Measurements from ENCODE around the gene PIP5K1C.
"Not testable (repeated sequence)": the region's sequence is repeated elsewhere in the genome, so short reads cannot be mapped to it uniquely, and the experiment has no call there.

The PIP5K1C gene

DNA sequence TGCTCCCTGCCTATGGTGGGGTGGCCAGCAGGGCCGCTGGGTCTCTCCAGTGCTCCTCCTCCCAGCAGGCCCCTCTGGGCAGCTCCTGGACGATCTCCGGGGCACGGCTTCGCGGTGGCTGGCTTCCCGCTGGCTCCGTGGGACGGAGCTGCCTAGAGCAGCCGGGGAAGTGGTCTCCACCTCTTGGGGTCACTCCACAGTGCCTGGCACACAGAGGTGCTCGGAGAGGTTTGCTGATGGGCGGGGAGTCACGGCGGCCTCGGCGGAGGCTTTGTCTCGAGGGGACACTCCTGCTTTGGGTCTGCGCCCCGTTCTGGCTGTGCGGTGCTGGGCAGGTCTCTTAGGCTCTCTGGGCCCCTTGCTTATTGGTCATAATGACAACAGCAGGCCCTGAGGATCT lies 63.8 kb downstream of the PIP5K1C start:
- no peak overlapping the region for H3K4me3 ChIP-seq (ENCODE audit: low read depth, low read length)
- no peak for DNase-seq (ENCODE audit: low read depth)
- TF ChIP-seq, protein P1, sequence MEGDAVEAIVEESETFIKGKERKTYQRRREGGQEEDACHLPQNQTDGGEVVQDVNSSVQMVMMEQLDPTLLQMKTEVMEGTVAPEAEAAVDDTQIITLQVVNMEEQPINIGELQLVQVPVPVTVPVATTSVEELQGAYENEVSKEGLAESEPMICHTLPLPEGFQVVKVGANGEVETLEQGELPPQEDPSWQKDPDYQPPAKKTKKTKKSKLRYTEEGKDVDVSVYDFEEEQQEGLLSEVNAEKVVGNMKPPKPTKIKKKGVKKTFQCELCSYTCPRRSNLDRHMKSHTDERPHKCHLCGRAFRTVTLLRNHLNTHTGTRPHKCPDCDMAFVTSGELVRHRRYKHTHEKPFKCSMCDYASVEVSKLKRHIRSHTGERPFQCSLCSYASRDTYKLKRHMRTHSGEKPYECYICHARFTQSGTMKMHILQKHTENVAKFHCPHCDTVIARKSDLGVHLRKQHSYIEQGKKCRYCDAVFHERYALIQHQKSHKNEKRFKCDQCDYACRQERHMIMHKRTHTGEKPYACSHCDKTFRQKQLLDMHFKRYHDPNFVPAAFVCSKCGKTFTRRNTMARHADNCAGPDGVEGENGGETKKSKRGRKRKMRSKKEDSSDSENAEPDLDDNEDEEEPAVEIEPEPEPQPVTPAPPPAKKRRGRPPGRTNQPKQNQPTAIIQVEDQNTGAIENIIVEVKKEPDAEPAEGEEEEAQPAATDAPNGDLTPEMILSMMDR (IDR thresholded peaks at IDR 0.05; ENCODE audit: control insufficient read depth, extremely low read depth, insufficient read depth): no peak

DNA sequence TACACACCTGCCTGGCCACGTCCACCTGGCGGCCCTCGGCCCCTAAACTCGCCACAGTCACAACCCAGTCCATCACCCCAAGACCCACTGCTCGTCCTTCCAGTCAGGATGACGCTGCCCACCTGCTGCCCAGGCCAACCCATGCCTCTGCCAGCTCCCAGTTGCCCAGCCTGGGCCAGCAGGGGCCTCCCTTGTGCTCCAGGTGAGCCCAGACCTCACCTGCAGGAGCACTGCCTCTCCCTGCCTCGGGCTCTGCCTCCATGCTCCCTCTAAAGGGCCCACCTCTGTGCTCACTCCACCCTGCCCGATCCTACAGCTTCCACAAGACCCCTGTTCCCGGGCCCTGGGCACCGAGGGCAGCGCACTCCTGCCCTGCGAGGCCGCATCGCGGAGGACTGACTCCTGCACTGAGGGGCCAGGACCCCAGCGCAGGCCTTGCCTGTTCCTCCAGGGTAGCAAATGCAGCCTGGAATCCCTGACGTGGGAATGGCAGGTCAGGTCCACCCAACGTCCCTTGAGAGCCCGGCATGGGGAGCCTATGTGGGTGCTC lies 65.7 kb downstream of the PIP5K1C start:
- no peak overlapping the region for H3K4me3 ChIP-seq (ENCODE audit: low read depth, low read length)
- TF ChIP-seq, protein P1 (IDR thresholded peaks at IDR 0.05; ENCODE audit: control insufficient read depth, extremely low read depth, insufficient read depth): no peak
- no peak for DNase-seq (ENCODE audit: low read depth)

DNA sequence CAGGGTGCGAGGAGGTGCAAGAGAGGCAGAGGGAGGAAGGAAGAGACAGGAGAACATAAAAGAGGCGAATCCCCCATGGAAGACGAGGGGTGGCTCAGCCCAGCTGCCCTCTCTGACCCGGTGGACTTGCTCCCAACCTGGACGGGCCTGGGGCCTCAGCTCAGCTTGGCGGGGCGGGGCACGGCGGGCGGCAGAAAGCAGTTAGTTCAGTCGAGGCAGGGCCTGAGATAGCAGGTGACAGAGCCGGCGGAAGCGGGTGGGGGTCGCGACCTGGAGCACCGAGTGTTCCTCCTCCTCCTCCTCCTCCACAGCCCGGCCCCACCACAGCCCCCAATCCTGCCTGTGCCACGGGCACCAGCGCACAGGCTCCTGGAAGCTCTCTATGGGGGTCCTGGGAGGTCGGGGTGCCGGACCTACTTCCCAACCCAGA lies 66.7 kb downstream of the PIP5K1C start:
- no peak for DNase-seq (ENCODE audit: low read depth)
- TF ChIP-seq, protein P1 (IDR thresholded peaks at IDR 0.05; ENCODE audit: control insufficient read depth, extremely low read depth, insufficient read depth): no peak
- no peak overlapping the region for H3K4me3 ChIP-seq (ENCODE audit: low read depth, low read length)

DNA sequence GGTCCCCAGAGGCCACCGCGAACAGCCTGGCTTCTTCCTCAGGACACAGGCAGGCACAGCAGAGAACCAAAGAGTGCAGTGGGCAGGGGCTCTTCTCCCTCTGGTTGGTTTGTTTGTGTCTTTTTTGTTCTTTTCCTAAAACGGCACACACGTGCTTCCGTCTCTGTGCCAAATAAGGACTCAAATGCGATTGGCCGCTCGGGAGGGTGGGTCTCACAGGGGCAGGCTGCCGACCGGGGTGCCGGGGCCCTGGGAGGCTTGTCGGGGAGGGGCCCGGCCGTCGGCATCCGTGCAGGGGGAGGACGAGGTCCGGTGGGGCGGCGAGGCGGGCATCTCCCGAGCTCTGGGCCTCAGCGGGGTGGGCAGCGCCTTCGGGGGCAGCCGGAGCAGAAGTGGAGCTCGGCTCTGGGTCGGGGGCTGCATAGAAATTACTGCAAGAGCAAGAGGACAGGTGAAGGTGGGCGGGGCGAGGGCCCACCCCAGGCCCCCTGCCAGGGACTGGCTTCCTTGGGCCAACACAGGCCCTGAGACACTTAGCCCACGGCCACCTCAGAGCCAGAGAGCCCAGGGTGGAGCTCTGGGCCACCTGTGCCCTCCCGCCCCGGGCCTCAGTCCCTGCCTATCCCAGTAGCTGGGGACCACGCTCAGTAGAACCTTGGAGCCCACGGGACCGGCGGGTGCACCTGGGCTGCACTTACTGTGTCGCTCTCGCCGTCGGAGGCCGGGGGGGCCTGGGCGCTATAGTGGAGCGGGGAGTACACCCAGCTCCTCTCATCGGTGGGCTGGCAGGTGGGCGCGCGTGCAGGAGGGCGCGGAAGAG lies 67.3 kb downstream of the PIP5K1C start:
- no peak for DNase-seq (ENCODE audit: low read depth)
- no peak overlapping the region for H3K4me3 ChIP-seq (ENCODE audit: low read depth, low read length)
- TF ChIP-seq, protein P1 (IDR thresholded peaks at IDR 0.05; ENCODE audit: control insufficient read depth, extremely low read depth, insufficient read depth): no peak

DNA sequence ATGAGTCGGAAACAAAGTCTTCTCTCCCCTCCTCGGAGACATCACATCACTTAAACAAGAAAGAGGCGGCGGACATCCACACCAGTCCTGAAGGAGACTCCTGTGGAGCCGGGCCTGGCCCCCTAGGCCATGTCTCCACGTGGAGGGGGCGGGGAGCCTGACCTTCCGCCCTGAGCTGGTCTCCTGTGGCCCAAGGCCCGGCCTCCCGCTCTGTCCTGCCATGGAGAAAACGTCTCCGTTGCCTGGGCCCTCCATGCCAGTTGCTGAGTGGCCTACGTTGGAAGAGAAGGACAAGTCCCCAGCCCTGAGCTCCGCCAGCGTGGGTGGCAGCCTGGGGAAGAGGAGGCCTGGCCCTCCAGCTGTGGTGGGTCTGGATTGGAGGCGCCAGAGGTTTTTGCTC lies 68.2 kb downstream of the PIP5K1C start:
- TF ChIP-seq, protein P1 (IDR thresholded peaks at IDR 0.05; ENCODE audit: control insufficient read depth, extremely low read depth, insufficient read depth): no peak
- no peak overlapping the region for H3K4me3 ChIP-seq (ENCODE audit: low read depth, low read length)
- no peak for DNase-seq (ENCODE audit: low read depth)

DNA sequence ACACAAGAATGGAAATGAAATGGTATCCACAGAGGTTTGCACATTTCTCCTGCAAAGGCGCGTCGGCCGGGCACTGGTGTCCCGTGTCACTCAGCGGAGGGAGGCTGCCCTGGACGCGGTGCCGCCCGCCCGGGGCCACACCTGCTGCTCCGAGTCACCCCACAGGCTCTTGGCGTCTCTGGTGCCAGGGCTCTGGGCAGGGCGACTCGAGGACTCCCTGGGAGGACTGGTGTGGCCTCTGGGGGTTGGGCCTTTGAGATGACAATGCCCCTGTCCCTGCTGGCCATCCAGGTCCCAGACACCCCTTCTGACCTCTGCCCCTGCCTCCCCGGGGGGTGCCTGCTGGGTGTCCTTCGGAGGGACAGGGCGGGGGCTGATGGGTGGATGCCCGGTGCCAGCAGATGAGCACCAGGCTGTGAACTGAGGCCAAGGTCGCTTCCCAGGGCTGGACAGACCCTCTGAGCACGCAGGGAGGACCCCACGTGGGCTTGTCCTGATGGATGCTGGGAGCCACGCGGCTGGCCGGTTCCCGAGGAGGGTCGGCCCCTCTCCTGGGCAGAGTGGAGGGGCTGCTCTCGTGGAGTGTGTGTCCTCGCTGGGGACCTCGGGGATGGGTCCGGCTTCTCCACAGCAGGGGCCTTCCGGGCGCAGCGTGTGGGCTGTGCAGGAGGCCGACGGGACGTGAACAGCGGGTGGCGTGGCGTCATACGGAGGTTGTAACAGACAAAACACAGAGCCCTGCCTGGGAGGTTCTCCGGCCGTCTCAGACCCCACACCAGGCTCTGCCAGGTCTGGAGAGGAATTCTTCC lies 69.0 kb downstream of the PIP5K1C start:
- H3K4me3 ChIP-seq (ENCODE audit: low read depth, low read length): no peak overlapping the region
- TF ChIP-seq, protein P1 (IDR thresholded peaks at IDR 0.05; ENCODE audit: control insufficient read depth, extremely low read depth, insufficient read depth): no peak
- DNase-seq (ENCODE audit: low read depth): no peak

DNA sequence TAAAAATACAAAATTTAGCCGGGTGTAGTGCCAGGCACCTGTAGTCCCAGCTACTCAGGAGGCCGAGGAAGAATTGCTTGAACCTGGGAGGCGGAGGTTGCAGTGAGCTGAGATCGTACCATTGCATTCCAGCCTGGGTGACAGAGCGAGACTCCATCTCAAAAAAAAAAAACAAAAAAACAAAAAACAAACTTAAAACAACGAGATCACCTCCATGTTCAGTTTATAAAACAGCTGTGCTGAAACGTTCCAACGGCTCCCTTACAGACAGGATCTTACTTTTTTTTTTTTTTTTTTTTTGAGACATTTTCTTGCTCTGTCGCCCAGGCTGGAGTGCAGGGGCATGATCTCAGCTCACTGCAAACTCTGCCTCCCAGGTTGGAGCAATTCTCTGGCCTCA lies 71.5 kb downstream of the PIP5K1C start:
- not testable (repeated sequence) for H3K4me3 ChIP-seq (ENCODE audit: low read depth, low read length); DNase-seq (ENCODE audit: low read depth)

Measured in LNCaP clone FGC (cell line).